K562 (cell line): ENCODE results near the gene MYO1F. TPM values are rescaled to one million over a fixed set of nuclear protein-coding genes. Genes with fewer than 3 reads are reported as not detected.

ENCODE experiments used
- CBX5 ChIP-seq: IDR thresholded peaks from 2 replicates; pipeline ENCODE4 v1.6.1; 2014; ENCODE audit warnings: low read depth, borderline replicate concordance
- CXXC5 ChIP-seq: fragments of 250-450 bp; sonication (Bioruptor Pico); IDR thresholded peaks from 2 replicates; pipeline ENCODE4 v1.8.0; 2022; ENCODE audit warnings: inconsistent platforms, mild to moderate bottlenecking, moderate library complexity
- DDX20 ChIP-seq: fragments of 450-650 bp; IDR thresholded peaks from 2 replicates; pipeline ENCODE4 v1.6.1; 2016; ENCODE audit warnings: missing genetic modification characterization, low read depth, mild to moderate bottlenecking, missing compliant biosample characterization, moderate library complexity
- ELF1 ChIP-seq: fragments of 200-800 bp; sonication (Bioruptor generic); IDR thresholded peaks from 2 replicates; pipeline ENCODE4 v1.6.1; 2016; ENCODE audit warnings: missing genetic modification characterization, missing compliant biosample characterization
- FOXA3 ChIP-seq, 2 experiments: fragments of 450-650 bp in 1 of 2; sonication (generic) in 1 of 2; formaldehyde crosslinking; IDR thresholded peaks in 1 of 2; conservative IDR thresholded peaks in 1 of 2; 2 replicates each; pipeline versions ENCODE4 v1.4.0 to v1.8.0; 2020 to 2022; ENCODE audit warnings: mild to moderate bottlenecking in 2 of 2, missing genetic modification reagents in 1 of 2
- HDGF ChIP-seq: fragments of 450-650 bp; IDR thresholded peaks from 2 replicates; pipeline ENCODE4 v1.6.1; 2016
- HMG20A ChIP-seq: fragments of 450-650 bp; formaldehyde crosslinking; conservative IDR thresholded peaks from 2 replicates; pipeline ENCODE4 v1.4.0; 2020; ENCODE audit warnings: mild to moderate bottlenecking, mixed read lengths
- JUNB ChIP-seq: fragments of 450-650 bp; formaldehyde crosslinking; conservative IDR thresholded peaks from 2 replicates; pipeline ENCODE4 v1.4.0; 2020; ENCODE audit warnings: mild to moderate bottlenecking
- NFRKB ChIP-seq: fragments of 450-650 bp; IDR thresholded peaks from 2 replicates; pipeline ENCODE4 v1.6.1; 2016; ENCODE audit warnings: low read depth
- RAD21 ChIP-seq, 2 experiments: fragments of 250-450 bp in 1 of 2; fragments of 450-650 bp in 1 of 2; sonication (Bioruptor Pico) in 1 of 2; formaldehyde crosslinking in 1 of 2; IDR thresholded peaks in 1 of 2; conservative IDR thresholded peaks in 1 of 2; 2 replicates each; pipeline versions ENCODE4 v1.4.0 to v1.8.0; 2020 to 2022; ENCODE audit warnings: mild to moderate bottlenecking in 2 of 2, moderate library complexity in 1 of 2
- SAP30 ChIP-seq: fragments of 200-600 bp; sonication (generic); IDR thresholded peaks from 2 replicates; pipeline ENCODE4 v1.6.1; 2012; ENCODE audit warnings: borderline replicate concordance, low read depth, mild to moderate bottlenecking, moderate library complexity, low read length, control low read depth, inconsistent platforms; ENCODE audit not compliant: insufficient read depth, poor library complexity, severe bottlenecking
- SMARCE1 ChIP-seq: fragments of 450-650 bp; IDR thresholded peaks from 2 replicates; pipeline ENCODE4 v1.7.1; 2016; ENCODE audit warnings: mild to moderate bottlenecking
- SMC3 ChIP-seq: conservative IDR thresholded peaks from 2 replicates; pipeline ENCODE4 v1.6.1; 2011; ENCODE audit warnings: low read depth, low read length, improper control_type of control experiment; ENCODE audit not compliant: insufficient read depth
- SRSF9 ChIP-seq: fragments of 200-400 bp; formaldehyde crosslinking; IDR thresholded peaks from 2 replicates; pipeline ENCODE4 v1.6.1; 2017; ENCODE audit warnings: low read depth, low read length, borderline replicate concordance
- STAG1 ChIP-seq: sonication (generic); formaldehyde crosslinking; IDR thresholded peaks from 2 replicates; pipeline ENCODE4 v1.5.0; 2020; ENCODE audit warnings: missing genetic modification reagents, borderline replicate concordance
- XRCC3 ChIP-seq: fragments of 450-650 bp; IDR thresholded peaks from 2 replicates; pipeline ENCODE4 v1.6.1; 2017; ENCODE audit warnings: mild to moderate bottlenecking, moderate library complexity
- ZNF384 ChIP-seq: IDR thresholded peaks from 2 replicates; pipeline ENCODE4 v1.6.1; 2012; ENCODE audit warnings: low read depth, low read length, improper control_type of control experiment
- ZNF668 ChIP-seq: fragments of 250-450 bp; sonication (Bioruptor Pico); IDR thresholded peaks from 2 replicates; pipeline ENCODE4 v1.8.0; 2022; ENCODE audit warnings: mild to moderate bottlenecking, inconsistent platforms
- ZNF696 ChIP-seq: fragments of 250-450 bp; sonication (Bioruptor Pico); conservative IDR thresholded peaks from 2 replicates; pipeline ENCODE4 v1.4.0; 2020; ENCODE audit warnings: mild to moderate bottlenecking, moderate library complexity
- ZNF79 ChIP-seq: fragments of 250-450 bp; sonication (Bioruptor Pico); IDR thresholded peaks from 2 replicates; pipeline ENCODE4 v1.4.0; 2020; ENCODE audit warnings: low read depth, mild to moderate bottlenecking, moderate library complexity
- polyA plus RNA-seq, 8 experiments: library from polyadenylated mRNA; depleted of rRNA in 4 of 8; stranded (reverse) in 5 of 8; unstranded in 3 of 8; fragments of >200 nt; fragmentation: Nextera tagmentation in 2 of 8; fragmentation: Illumina TruSeq in 1 of 8; extraction: Ambion mirVana in 2 of 8; extraction: Trizol in 1 of 8; gene quantifications; 2 replicates each; pipeline versions ENCODE4 v1.2.1 to v1.2.3, GENCODE V29; 2011 to 2014; ENCODE audit warnings: inconsistent platforms in 1 of 8, missing spikeins in 1 of 8
- total RNA-seq, 7 experiments: library from RNA; depleted of rRNA in 6 of 7; stranded (reverse); fragments of >200 nt in 6 of 7; fragmentation: Illumina TruSeq in 2 of 7; extraction: Trizol in 2 of 7; gene quantifications; 2 replicates each; pipeline versions ENCODE4 v1.2.1 to v1.2.3, GENCODE V29; 2011 to 2021; ENCODE audit warnings: low replicate concordance in 1 of 7
- TF ChIP-seq, protein P1 (sequence below): fragments of 450-650 bp; formaldehyde crosslinking; IDR thresholded peaks from 2 replicates; pipeline ENCODE4 v1.4.0; 2022; ENCODE audit warnings: mild to moderate bottlenecking, moderate library complexity
- TF ChIP-seq, protein P2 (sequence below): fragments of 200-800 bp; sonication (Bioruptor generic); IDR thresholded peaks from 2 replicates; pipeline ENCODE4 v1.6.1; 2017; ENCODE audit warnings: missing genetic modification characterization, missing compliant biosample characterization
- TF ChIP-seq, protein P3 (sequence below): sonication (generic); formaldehyde crosslinking; IDR thresholded peaks from 2 replicates; pipeline ENCODE4 v1.8.0; 2022; ENCODE audit warnings: missing genetic modification reagents, mild to moderate bottlenecking, moderate library complexity, borderline replicate concordance
- TF ChIP-seq, protein P4 (sequence below): fragments of 450-650 bp; conservative IDR thresholded peaks from 2 replicates; pipeline ENCODE4 v1.6.1; 2016; ENCODE audit warnings: missing genetic modification characterization, low read depth, mild to moderate bottlenecking, control low read depth, missing compliant biosample characterization

Gene MYO1F
- total and polyA plus RNA-seq, 9 of the 15 experiments (the other 6 are each of a cell fraction or from before 2014, with no cell fraction given), result 0.78 to 9.4 (median 4.3) TPM

DNA sequence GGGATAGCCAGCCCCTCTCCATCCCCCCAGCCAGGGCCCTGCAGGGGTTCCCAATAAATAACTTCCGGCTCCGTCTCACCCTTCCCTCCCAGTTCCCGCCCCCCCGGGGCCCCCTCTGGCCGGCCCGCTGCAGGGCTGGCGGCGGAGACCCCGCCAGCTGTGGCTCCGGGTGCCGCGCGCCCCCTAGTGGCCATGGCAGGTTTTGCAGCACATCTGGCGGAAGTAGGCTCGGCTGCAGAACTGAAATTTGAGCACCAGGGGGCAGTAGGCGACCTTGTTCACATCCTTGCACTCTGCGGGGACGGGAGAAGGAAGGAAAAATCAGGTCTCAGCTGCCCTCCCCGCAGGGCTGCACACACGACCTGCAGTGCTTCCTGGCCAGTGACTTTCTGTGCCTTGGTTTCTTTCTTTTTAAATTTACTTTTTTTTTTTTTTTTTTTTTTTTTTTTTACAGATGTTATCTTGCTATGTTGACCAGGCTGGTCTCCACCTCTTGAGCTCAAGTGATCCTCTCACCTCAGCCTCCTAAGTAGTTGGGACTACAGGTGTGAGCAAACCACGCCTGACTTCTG is 3.6 kb upstream of the MYO1F start (continued):
- TF ChIP-seq RAD21 (CRISPR knock-in tag; conservative IDR thresholded peaks at IDR 0.05 in 1 of 2, IDR thresholded peaks at IDR 0.05 in 1 of 2) (peak; percentile 89 to 90), ZNF668 (CRISPR knock-in tag) (no peak), ELF1 (peak; percentile 88), ZNF79 (CRISPR knock-in tag) (no peak), JUNB (CRISPR knock-in tag) (no peak), SRSF9 (no peak), CXXC5 (CRISPR knock-in tag) (peak; percentile 30; the same call in 1 of the 2 replicates), SAP30 (no peak), SMARCE1 (no peak), ZNF696 (CRISPR knock-in tag) (no peak), NFRKB (no peak), SMC3 (peak; percentile 98), XRCC3 (no peak), FOXA3 (CRISPR knock-in tag; conservative IDR thresholded peaks at IDR 0.05 in 1 of 2, IDR thresholded peaks at IDR 0.05 in 1 of 2) (no peak), HDGF (no peak), CBX5 (no peak), STAG1 (CRISPR knock-in tag) (peak; percentile 87), HMG20A (CRISPR knock-in tag) (no peak), ZNF384 (peak; percentile 97), DDX20 (tag) (no peak)
- TF ChIP-seq, protein P1, sequence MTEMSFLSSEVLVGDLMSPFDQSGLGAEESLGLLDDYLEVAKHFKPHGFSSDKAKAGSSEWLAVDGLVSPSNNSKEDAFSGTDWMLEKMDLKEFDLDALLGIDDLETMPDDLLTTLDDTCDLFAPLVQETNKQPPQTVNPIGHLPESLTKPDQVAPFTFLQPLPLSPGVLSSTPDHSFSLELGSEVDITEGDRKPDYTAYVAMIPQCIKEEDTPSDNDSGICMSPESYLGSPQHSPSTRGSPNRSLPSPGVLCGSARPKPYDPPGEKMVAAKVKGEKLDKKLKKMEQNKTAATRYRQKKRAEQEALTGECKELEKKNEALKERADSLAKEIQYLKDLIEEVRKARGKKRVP (CRISPR knock-in tag), result no peak
- TF ChIP-seq, protein P2, sequence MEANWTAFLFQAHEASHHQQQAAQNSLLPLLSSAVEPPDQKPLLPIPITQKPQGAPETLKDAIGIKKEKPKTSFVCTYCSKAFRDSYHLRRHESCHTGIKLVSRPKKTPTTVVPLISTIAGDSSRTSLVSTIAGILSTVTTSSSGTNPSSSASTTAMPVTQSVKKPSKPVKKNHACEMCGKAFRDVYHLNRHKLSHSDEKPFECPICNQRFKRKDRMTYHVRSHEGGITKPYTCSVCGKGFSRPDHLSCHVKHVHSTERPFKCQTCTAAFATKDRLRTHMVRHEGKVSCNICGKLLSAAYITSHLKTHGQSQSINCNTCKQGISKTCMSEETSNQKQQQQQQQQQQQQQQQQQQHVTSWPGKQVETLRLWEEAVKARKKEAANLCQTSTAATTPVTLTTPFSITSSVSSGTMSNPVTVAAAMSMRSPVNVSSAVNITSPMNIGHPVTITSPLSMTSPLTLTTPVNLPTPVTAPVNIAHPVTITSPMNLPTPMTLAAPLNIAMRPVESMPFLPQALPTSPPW (CRISPR knock-in tag), result peak; percentile 70
- TF ChIP-seq, protein P3, sequence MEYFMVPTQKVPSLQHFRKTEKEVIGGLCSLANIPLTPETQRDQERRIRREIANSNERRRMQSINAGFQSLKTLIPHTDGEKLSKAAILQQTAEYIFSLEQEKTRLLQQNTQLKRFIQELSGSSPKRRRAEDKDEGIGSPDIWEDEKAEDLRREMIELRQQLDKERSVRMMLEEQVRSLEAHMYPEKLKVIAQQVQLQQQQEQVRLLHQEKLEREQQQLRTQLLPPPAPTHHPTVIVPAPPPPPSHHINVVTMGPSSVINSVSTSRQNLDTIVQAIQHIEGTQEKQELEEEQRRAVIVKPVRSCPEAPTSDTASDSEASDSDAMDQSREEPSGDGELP (CRISPR knock-in tag), result peak; percentile 97
- TF ChIP-seq, protein P4, sequence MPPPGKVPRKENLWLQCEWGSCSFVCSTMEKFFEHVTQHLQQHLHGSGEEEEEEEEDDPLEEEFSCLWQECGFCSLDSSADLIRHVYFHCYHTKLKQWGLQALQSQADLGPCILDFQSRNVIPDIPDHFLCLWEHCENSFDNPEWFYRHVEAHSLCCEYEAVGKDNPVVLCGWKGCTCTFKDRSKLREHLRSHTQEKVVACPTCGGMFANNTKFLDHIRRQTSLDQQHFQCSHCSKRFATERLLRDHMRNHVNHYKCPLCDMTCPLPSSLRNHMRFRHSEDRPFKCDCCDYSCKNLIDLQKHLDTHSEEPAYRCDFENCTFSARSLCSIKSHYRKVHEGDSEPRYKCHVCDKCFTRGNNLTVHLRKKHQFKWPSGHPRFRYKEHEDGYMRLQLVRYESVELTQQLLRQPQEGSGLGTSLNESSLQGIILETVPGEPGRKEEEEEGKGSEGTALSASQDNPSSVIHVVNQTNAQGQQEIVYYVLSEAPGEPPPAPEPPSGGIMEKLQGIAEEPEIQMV (tag), result no peak
